HG03025 (cell line): ENCODE data around the gene KRT6C.

ENCODE experiments used
- ATAC-seq: cut with Tn5 transposase; IDR thresholded peaks from one replicate; pipeline ENCODE4 v1.9.1; 2021; ENCODE audit warnings: mild to moderate bottlenecking, moderate library complexity; ENCODE audit not compliant: unreplicated experiment, low FRiP score

Gene KRT6C

DNA sequence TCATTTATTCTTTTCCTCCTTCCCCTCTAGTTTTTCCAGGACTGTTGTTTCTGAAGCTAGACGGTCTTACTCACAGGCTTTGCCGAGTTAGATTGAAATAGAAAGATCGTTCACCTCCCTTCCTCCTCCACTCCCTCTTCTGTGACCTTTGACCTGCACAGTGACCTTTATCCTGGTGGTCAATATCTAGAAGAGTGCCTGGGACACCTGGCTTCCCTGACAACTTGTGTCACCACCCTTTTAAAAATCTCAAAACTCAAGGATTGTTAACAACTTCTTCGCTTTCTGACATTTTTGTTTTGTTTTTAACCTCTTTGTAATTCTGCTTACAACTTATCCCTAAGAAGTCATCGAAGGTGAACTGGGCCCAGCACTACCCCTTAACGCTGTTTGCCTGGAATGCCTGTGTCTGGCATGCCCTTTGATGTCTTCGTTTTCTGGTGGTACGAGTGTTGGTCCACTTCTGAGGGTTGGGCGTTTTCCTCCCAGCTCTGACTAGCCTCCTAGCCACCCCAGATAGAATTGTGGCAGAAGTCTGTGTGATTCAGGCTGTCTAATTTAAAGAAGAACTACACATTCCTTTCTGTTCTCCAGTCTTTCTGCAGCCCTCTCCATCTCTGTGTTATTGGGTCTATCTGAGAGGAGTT, 36.7 kb downstream of the KRT6C start:
- ATAC-seq, result no peak

GRCh38 chr12:52436000-52436827, 37.4 kb downstream of the KRT6C start:
- no peak for ATAC-seq

DNA sequence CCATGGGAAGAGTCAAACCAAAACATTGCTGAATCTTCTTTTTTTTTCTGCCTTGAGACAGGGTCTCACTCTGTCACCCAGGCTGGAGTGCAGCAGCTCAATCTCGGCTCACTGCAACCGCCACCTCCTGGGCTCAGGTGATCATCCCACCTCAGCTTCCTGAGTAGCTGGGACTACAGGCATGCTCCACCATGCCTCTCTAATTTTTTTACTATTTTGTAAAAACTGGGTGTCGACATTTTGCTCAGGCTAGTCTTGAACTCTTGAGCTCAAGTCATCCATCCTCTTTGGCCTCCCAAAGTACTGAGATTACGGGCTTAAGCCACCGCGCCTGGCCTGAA, 38.0 kb downstream of the KRT6C start:
- ATAC-seq, result no peak

GRCh38 chr12:52434760-52435530, 38.7 kb downstream of the KRT6C start:
- ATAC-seq, result no peak

- no peak for ATAC-seq
Observed at GRCh38 chr12:52434081-52434733, 39.4 kb downstream of the KRT6C start, which contains the start of gene KRT75. KRT75 (minus strand) TSS chr12:52434371; CDS start chr12:52434304, 67 bp downstream.

- ATAC-seq, result no peak
Observed at GRCh38 chr12:52433501-52434080, 40.0 kb downstream of the KRT6C start.

GRCh38 chr12:52432559-52433207, 40.9 kb downstream of the KRT6C start:
- no peak for ATAC-seq

DNA sequence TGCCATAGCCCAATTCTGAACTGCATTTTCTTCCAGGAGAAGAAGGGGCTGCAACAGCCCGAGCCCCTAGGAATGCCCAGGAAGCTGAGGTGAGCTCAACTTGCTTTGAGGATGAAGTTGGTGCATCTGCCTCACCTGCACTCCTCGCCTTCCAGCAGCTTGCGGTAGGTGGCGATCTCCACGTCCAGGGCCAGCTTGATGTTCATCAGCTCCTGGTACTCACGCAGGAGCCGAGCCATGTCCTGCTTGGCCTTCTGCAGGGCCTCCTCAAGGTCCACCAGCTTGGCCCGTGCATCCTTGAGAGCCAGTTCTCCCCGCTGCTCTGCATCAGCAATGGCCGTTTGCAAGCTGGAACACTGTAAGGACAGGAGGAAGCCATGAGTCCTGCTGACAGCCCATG, 45.5 kb downstream of the KRT6C start:
- no peak for ATAC-seq

GRCh38 chr12:52427083-52427482, 46.5 kb downstream of the KRT6C start:
- no peak for ATAC-seq

DNA sequence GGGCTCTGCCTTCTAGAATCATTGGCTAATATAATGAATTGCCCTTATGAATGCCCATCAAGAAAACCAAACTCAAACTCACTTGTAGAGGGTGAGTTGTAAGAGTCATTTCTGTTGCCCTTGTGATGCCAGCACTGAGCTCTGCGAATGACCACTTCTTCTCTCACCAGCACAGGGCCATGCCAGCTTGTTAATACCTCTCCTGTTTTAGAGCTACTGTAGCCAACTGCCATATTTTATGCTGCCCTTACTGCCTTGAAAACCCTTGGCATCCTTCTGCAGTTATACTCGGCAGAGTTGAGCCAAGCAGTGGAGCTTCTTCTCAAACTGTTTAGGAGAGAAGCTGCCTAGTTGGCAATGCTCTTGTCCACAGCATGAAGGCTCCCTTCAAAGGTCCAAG, 47.6 kb downstream of the KRT6C start:
- no peak for ATAC-seq

DNA sequence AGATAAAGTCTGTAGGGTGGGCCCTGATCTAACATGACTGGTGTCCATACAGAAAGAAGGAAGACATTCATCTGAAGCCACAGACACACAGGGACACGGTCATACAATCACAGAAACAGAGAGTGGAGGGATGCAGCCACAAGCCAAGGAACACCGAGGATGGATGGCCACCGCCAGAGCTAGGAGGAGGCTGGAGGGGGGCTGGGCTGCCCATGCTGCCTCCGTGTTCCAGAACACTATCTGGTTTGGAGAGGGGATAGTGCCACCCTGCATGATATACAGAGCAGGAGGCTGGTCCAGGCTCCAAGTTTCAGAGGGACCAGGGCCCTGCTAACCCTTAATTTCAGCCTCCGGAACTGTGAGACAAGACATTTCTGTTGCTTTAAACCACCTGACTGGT, 48.1 kb downstream of the KRT6C start:
- ATAC-seq, result no peak

GRCh38 chr12:52423661-52424500, 49.7 kb downstream of the KRT6C start:
- ATAC-seq, result no peak

DNA sequence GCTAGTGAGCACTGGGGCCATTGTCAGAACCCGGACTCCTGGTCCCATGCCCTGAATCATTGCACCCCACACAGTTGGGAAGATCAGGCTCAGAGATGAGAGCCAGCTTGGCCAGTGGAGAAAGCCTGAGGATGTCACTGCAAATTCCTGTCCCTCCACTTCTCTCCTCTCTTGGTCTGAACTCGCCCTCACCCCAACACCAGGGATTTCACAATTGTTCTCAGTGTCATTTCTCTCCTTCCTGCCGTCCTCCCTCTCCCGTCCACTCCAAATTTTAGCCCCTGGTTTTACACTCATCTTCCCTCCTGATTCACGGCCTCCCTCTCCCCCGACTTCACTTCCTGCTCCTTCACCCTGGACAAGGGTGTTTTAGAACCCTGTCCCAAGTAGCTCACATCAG, 50.6 kb downstream of the KRT6C start:
- no peak for ATAC-seq

GRCh38 chr12:52419656-52420055, 53.9 kb downstream of the KRT6C start:
- no peak for ATAC-seq

- no peak for ATAC-seq
Observed at GRCh38 chr12:52418576-52419110, 55.0 kb downstream of the KRT6C start.
